CD4-positive, alpha-beta T cell treated with Interleukin-15 for 4 hours (primary cell): ENCODE measurements around the gene CFLAR.
"Not testable (repeated sequence)": the region's sequence is repeated elsewhere in the genome, so short reads cannot be mapped to it uniquely, and the experiment has no call there.

ENCODE experiments used
- DNase-seq: peaks from one replicate; pipeline ENCODE4 v3.0.0-alpha.2; 2020; ENCODE audit warnings: low spot score

Gene CFLAR

GRCh38 chr2:201182650-201183364 lies 66.8 kb downstream of the CFLAR start, which contains the start of gene CASP10:
TSS of gene CASP10 (plus strand) at chr2:201183141. CDS start at chr2:201185778, 2,637 bp downstream.
- DNase-seq, result peak; percentile 77

- no peak for DNase-seq
These were observed 67.4 kb downstream of the CFLAR start for GRCh38 chr2:201183365-201183727.

GRCh38 chr2:201183835-201184234 lies 67.9 kb downstream of the CFLAR start:
- not testable (repeated sequence) for DNase-seq

- DNase-seq, result not testable (repeated sequence)
These were observed 68.3 kb downstream of the CFLAR start for GRCh38 chr2:201184248-201184647.

GRCh38 chr2:201185863-201186262 lies 69.9 kb downstream of the CFLAR start:
- no peak for DNase-seq

GRCh38 chr2:201186982-201187381 lies 71.0 kb downstream of the CFLAR start:
- DNase-seq, result no peak

GRCh38 chr2:201188449-201188848 lies 72.5 kb downstream of the CFLAR start:
- no peak for DNase-seq

- DNase-seq, result peak; percentile 55
These were observed 75.3 kb downstream of the CFLAR start for GRCh38 chr2:201191132-201191875.

- DNase-seq, result peak; percentile 61
These were observed 78.1 kb downstream of the CFLAR start for GRCh38 chr2:201194097-201194496.

GRCh38 chr2:201195331-201195730 lies 79.4 kb downstream of the CFLAR start:
- DNase-seq, result no peak

GRCh38 chr2:201196003-201196402 lies 80.0 kb downstream of the CFLAR start:
- no peak for DNase-seq

GRCh38 chr2:201196803-201197202 lies 80.8 kb downstream of the CFLAR start:
- DNase-seq, result no peak

- no peak for DNase-seq
These were observed 81.8 kb downstream of the CFLAR start for GRCh38 chr2:201197781-201198180.

- no peak for DNase-seq
These were observed 83.9 kb downstream of the CFLAR start for GRCh38 chr2:201199847-201200246.

GRCh38 chr2:201200345-201200744 lies 84.4 kb downstream of the CFLAR start:
- no peak for DNase-seq

- no peak for DNase-seq
These were observed 85.4 kb downstream of the CFLAR start for GRCh38 chr2:201201371-201201770.

GRCh38 chr2:201203916-201204654 lies 88.1 kb downstream of the CFLAR start:
- DNase-seq, result no peak

GRCh38 chr2:201204655-201205514 lies 88.9 kb downstream of the CFLAR start:
- DNase-seq, result no peak

GRCh38 chr2:201205515-201205849 lies 89.5 kb downstream of the CFLAR start:
- no peak for DNase-seq

- DNase-seq, result no peak
These were observed 92.7 kb downstream of the CFLAR start for GRCh38 chr2:201208563-201209252.

GRCh38 chr2:201215963-201216362 lies 100.0 kb downstream of the CFLAR start:
- DNase-seq, result no peak
